CD14-positive monocyte (primary cell): ENCODE measurements around the gene POLR2L. TPM values are rescaled to one million over a fixed set of nuclear protein-coding genes. Genes with fewer than 3 reads are reported as not detected.

Experiments used
- DNase-seq, 3 donors: peaks; one replicate each; pipeline ENCODE4 v3.0.0-alpha.2; 2011 to 2022
- H2AFZ ChIP-seq: 2 replicates; pipeline ENCODE4 v1.6.0; 2012; ENCODE audit warnings: mild to moderate bottlenecking, low read depth, low read length, inconsistent platforms; ENCODE audit not compliant: insufficient read depth, poor library complexity, severe bottlenecking
- H3K27ac ChIP-seq, 2 donors: 1 replicate in 1 of 2; 2 replicates in 1 of 2; pipeline ENCODE4 v1.5.1; 2012 to 2013; ENCODE audit warnings: low read length in 2 of 2, control low read depth in 1 of 2, inconsistent platforms in 1 of 2, low read depth in 1 of 2, mild to moderate bottlenecking in 1 of 2
- H3K27me3 ChIP-seq, 2 donors: one replicate each; pipeline versions ENCODE4 v1.6.0 to v1.6.1; 2011 to 2013; ENCODE audit warnings: low read length in 2 of 2; ENCODE audit not compliant: control insufficient read depth in 2 of 2, insufficient read depth in 2 of 2
- H3K36me3 ChIP-seq, 2 donors: replicated peaks in 1 of 2; 1 replicate in 1 of 2; 2 replicates in 1 of 2; pipeline versions ENCODE4 v1.5.1 to v1.6.1; 2012 to 2013; ENCODE audit warnings: low read length in 2 of 2, control low read depth in 1 of 2, inconsistent platforms in 1 of 2, mild to moderate bottlenecking in 1 of 2; ENCODE audit not compliant: insufficient read depth in 2 of 2, control insufficient read depth in 1 of 2
- H3K4me1 ChIP-seq, 2 donors: 1 replicate in 1 of 2; 2 replicates in 1 of 2; pipeline versions ENCODE4 v1.5.1 to v1.6.1; 2012 to 2013; ENCODE audit warnings: low read length in 2 of 2, control low read depth in 1 of 2, inconsistent platforms in 1 of 2, mild to moderate bottlenecking in 1 of 2, moderate library complexity in 1 of 2; ENCODE audit not compliant: insufficient read depth in 2 of 2, control insufficient read depth in 1 of 2
- H3K4me2 ChIP-seq: replicated peaks from 2 replicates; pipeline ENCODE3; 2012; ENCODE audit warnings: low read length, moderate library complexity, mild to moderate bottlenecking; ENCODE audit not compliant: poor library complexity, severe bottlenecking; ENCODE audit errors: extremely low read depth
- H3K4me3 ChIP-seq, 3 experiments: fragments of 200-600 bp in 1 of 3; sonication (generic) in 1 of 3; replicated peaks in 1 of 3; 1 replicate in 2 of 3; 2 replicates in 1 of 3; pipeline ENCODE4 v1.5.1; 2011 to 2013; ENCODE audit warnings: low read length in 3 of 3, mild to moderate bottlenecking in 3 of 3, control low read depth in 2 of 3, low read depth in 2 of 3, inconsistent platforms in 1 of 3, moderate library complexity in 1 of 3
- H3K79me2 ChIP-seq: 2 replicates; pipeline ENCODE4 v1.6.0; 2012; ENCODE audit warnings: mild to moderate bottlenecking, control low read depth, inconsistent platforms, low read length, moderate library complexity; ENCODE audit not compliant: insufficient read depth
- H3K9ac ChIP-seq: 2 replicates; pipeline ENCODE4 v1.6.0; 2017; ENCODE audit warnings: low read length, mild to moderate bottlenecking; ENCODE audit not compliant: insufficient read depth, poor library complexity, severe bottlenecking
- H3K9me3 ChIP-seq, 2 donors: replicated peaks in 1 of 2; 1 replicate in 1 of 2; 2 replicates in 1 of 2; pipeline versions ENCODE4 v1.5.1 to v1.6.1; 2012 to 2013; ENCODE audit warnings: low read length in 2 of 2, control low read depth in 1 of 2; ENCODE audit not compliant: control insufficient read depth in 1 of 2, insufficient read depth in 1 of 2
- H4K20me1 ChIP-seq: 2 replicates; pipeline ENCODE4 v1.6.0; 2012; ENCODE audit warnings: mild to moderate bottlenecking, low read length, control low read depth, moderate library complexity; ENCODE audit not compliant: insufficient read depth
- H3K27ac Mint-ChIP-seq, 7 donors: one replicate each; pipeline ENCODE4 v1.8.0; 2020; ENCODE audit warnings: mild to moderate bottlenecking in 7 of 7, mixed read lengths in 7 of 7, moderate library complexity in 6 of 7, inconsistent platforms in 2 of 7
- H3K27me3 Mint-ChIP-seq, 3 donors: one replicate each; pipeline ENCODE4 v1.8.0; 2021 to 2022; ENCODE audit warnings: low read depth in 3 of 3, mild to moderate bottlenecking in 3 of 3, mixed read lengths in 3 of 3, moderate library complexity in 3 of 3, inconsistent platforms in 1 of 3
- H3K36me3 Mint-ChIP-seq, 2 donors: one replicate each; pipeline ENCODE4 v1.8.0; 2020; ENCODE audit warnings: mixed read lengths in 2 of 2, inconsistent platforms in 1 of 2, mild to moderate bottlenecking in 1 of 2
- H3K4me1 Mint-ChIP-seq: one replicate; pipeline ENCODE4 v1.8.0; 2020; ENCODE audit warnings: mild to moderate bottlenecking, mixed read lengths
- H3K4me3 Mint-ChIP-seq, 2 donors: one replicate each; pipeline ENCODE4 v1.8.0; 2020; ENCODE audit warnings: mild to moderate bottlenecking in 2 of 2, mixed read lengths in 2 of 2, moderate library complexity in 1 of 2
- H3K9me3 Mint-ChIP-seq, 7 donors: one replicate each; pipeline ENCODE4 v1.8.0; 2020 to 2022; ENCODE audit warnings: mixed read lengths in 7 of 7, mild to moderate bottlenecking in 6 of 7, moderate library complexity in 6 of 7, inconsistent platforms in 2 of 7
- WGBS: methylation state at CpG from one replicate; pipeline ENCODE4 v1.1.5; 2013; ENCODE audit warnings: missing lambda C conversion rate; ENCODE audit not compliant: insufficient coverage; 5-methylcytosine and 5-hydroxymethylcytosine counted together
- intact Hi-C, 2 donors: fragments of 100-400 bp; cut with micrococcal nuclease; formaldehyde crosslinking; loops; one replicate each; pipeline versions ENCODE4 v1.15.0 to v1.15.1; 2023
- polyA plus RNA-seq, 3 donors: library from polyadenylated mRNA; depleted of rRNA in 1 of 3; unstranded in 2 of 3; stranded (reverse) in 1 of 3; fragments of 300-500 nt in 2 of 3; fragments of >200 nt in 1 of 3; fragmentation: Illumina TruSeq in 2 of 3; gene quantifications; 1 replicate in 2 of 3; 2 replicates in 1 of 3; pipeline ENCODE4 v1.2.3, GENCODE V29; 2012 to 2021
- TF ChIP-seq, protein P1 (sequence below): fragments of 200-600 bp; IDR thresholded peaks from one replicate; pipeline ENCODE4 v1.8.0; 2022; ENCODE audit warnings: antibody characterized with exemption, mild to moderate bottlenecking

Gene POLR2L
- polyA plus RNA-seq, 3 donors, result 93.9 to 133 (median 110) TPM

DNA sequence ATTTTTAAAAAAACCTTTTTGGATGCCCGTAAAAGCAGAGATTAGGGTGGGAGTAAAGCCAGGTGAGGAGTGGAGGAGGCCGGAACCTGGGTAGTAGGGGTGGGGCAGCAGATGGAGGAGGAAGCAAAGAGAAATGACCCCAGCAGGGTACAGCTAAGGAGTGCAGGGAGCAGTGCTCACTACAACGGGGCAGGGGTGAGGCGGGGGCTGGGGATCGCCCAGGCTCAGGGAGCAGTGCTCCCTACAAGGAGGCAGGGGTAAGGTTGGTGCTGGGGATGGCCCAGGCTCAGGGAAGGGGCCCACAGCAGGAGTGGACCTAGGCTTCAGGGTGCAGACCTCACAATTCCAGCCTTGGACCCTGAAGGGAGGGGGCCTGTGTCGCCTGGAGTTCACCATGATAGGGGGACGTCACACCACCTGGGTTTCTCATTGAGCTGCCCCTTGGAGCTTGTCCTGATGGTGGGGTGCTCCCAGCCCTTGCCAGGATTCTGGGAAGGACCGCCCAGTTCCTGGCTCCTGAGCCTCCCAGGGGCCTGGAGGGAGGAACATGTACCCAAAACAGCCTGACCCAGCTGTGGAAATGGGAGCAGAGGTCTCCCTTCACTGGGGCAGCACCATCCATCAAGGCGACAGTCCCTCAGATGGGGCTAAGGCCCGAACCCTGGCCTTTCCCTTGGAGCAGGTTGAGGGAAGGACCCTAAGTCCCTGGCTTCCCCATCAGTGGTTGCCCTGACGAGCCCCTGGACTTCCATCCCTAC is 26.5 kb downstream of the POLR2L start:
- Mint-ChIP-seq H3K36me3 (peaks cover 23 to 31% of the 10 kb centered on the region in 2 donors), H3K27ac (peak overlapping the region in 1 of 7 donors; percentile 3), H3K27me3 (peaks cover 0 to 10% (median 2%) of the 10 kb centered on the region in 3 donors), H3K9me3 (no peaks in the 10 kb centered on the region), H3K4me1 (peaks cover 18% of the 10 kb centered on the region), H3K4me3 (no peak overlapping the region)
- Histone ChIP-seq H3K79me2 (peaks cover 31% of the 10 kb centered on the region), H4K20me1 (peaks cover 38% of the 10 kb centered on the region), H3K4me3 (no peak overlapping the region), H3K4me1 (peaks cover 19 to 30% of the 10 kb centered on the region in 2 donors), H2AFZ (no peak overlapping the region), H3K36me3 (peaks cover 23 to 29% of the 10 kb centered on the region in 2 donors), H3K9me3 (no peaks in the 10 kb centered on the region), H3K4me2 (no peak overlapping the region), H3K27ac (no peak overlapping the region), H3K27me3 (no peaks in the 10 kb centered on the region), H3K9ac (no peak overlapping the region)
- TF ChIP-seq, protein P1, sequence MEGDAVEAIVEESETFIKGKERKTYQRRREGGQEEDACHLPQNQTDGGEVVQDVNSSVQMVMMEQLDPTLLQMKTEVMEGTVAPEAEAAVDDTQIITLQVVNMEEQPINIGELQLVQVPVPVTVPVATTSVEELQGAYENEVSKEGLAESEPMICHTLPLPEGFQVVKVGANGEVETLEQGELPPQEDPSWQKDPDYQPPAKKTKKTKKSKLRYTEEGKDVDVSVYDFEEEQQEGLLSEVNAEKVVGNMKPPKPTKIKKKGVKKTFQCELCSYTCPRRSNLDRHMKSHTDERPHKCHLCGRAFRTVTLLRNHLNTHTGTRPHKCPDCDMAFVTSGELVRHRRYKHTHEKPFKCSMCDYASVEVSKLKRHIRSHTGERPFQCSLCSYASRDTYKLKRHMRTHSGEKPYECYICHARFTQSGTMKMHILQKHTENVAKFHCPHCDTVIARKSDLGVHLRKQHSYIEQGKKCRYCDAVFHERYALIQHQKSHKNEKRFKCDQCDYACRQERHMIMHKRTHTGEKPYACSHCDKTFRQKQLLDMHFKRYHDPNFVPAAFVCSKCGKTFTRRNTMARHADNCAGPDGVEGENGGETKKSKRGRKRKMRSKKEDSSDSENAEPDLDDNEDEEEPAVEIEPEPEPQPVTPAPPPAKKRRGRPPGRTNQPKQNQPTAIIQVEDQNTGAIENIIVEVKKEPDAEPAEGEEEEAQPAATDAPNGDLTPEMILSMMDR, result no peak
- DNase-seq, result no peak
- WGBS, result 96% methylated on average over 8 of the region's 11 CpGs
- intact Hi-C loops, result no loop called here

DNA sequence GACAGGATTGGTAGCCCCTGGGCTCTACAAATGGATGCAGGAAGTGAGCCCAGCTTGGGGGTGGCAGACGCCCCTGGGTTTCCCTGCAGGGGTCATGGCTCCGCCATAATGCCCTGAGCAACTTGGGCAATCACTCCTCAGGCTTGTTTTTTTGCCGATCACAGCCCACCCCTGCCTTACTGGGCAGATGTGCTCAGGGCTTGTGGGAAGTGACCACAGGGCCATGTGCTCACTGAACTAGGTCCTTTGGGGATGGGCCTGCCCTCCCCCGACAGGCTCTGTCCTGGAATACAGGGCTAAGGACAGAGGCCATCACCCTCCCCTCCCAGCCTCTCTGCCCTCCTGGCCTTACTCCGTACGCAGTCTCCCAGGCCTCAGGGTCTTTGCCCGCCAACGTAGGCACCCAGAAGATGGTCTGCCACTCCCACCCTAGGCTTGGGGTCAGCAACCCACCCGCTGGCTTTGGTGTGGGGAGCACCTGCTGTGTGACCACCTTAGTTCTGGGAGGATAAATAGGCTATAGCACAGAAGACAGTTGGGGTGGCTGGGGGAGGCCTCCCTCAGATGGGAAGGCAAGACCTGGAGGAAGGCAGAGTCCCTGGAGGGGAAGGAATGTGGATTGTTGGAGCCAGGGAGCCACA is 28.8 kb downstream of the POLR2L start:
- Histone ChIP-seq H3K4me3 (no peak overlapping the region), H3K36me3 (peaks cover 23 to 29% of the 10 kb centered on the region in 2 donors), H2AFZ (no peak overlapping the region), H3K9ac (no peak overlapping the region), H3K27ac (peak overlapping the region in 1 of 2 donors; percentile 7), H3K4me2 (no peak overlapping the region), H3K79me2 (peaks cover 33% of the 10 kb centered on the region), H3K27me3 (no peaks in the 10 kb centered on the region), H3K4me1 (peaks cover 20 to 30% of the 10 kb centered on the region in 2 donors), H4K20me1 (peaks cover 40% of the 10 kb centered on the region), H3K9me3 (no peaks in the 10 kb centered on the region)
- Mint-ChIP-seq H3K27me3 (peaks cover 0 to 9% (median 2%) of the 10 kb centered on the region in 3 donors), H3K27ac (peak overlapping the region in 3 of 7 donors; percentile 66 to 77 (median 69)), H3K36me3 (peaks cover 22 to 30% of the 10 kb centered on the region in 2 donors), H3K4me3 (peak overlapping the region in 1 of 2 donors; percentile 21), H3K4me1 (peaks cover 25% of the 10 kb centered on the region), H3K9me3 (peaks cover 0 to 2% (median 0%) of the 10 kb centered on the region in 7 donors)
- TF ChIP-seq, protein P1, result no peak
- intact Hi-C loops, result no loop called here
- DNase-seq, result no peak
- WGBS, result 79% methylated on average over 5 of the region's 9 CpGs
